GM12878 (cell line): ENCODE data around the gene SLC6A16. TPM values are rescaled to one million over a fixed set of nuclear protein-coding genes. Genes with fewer than 3 reads are reported as not detected.
A peak's percentile ranks its signal among the peaks of the same experiment; 100 is the strongest.
"Not testable (repeated sequence)": the region's sequence is repeated elsewhere in the genome, so short reads cannot be mapped to it uniquely, and the experiment has no call there.

Experiments used
- ATAC-seq: fragments of 200-7000 bp; cut with Tn5 transposase; 3 replicates; pipeline ENCODE4 v1.9.1; 2020; ENCODE audit warnings: mild to moderate bottlenecking, moderate library complexity
- BruUV-seq: library from RNA; stranded (reverse); fragments of 400-500 nt; replicated peaks from 2 replicates; lab custom pipeline; 2021; lab: Mats Ljungman, UMichigan
- CTCF ChIA-PET: fragments of 300-600 bp; sonication (Branson Sonifier 250); formaldehyde crosslinking; extraction: SDS; loops from one replicate; lab custom pipeline; 2021; ENCODE audit warnings: inconsistent platforms; lab: Yijun Ruan, JAX
- POLR2A ChIA-PET: fragments of 350-600 bp; formaldehyde crosslinking; extraction: SDS; loops from one replicate; lab custom pipeline; 2021; ENCODE audit warnings: inconsistent platforms; lab: Charles Lee
- RAD21 ChIA-PET: fragments of 300-600 bp; sonication (Branson Sonifier 250); formaldehyde crosslinking; loops from one replicate; lab custom pipeline; 2023; ENCODE audit warnings: antibody characterized with exemption; ENCODE audit not compliant: unreplicated experiment; lab: Charles Lee
- SMC1A ChIA-PET: fragments of 300-600 bp; sonication (Branson Sonifier 250); formaldehyde crosslinking; loops from one replicate; lab custom pipeline; 2023; ENCODE audit not compliant: unreplicated experiment, uncharacterized antibody; lab: Charles Lee
- DNase-seq: peaks from one replicate; pipeline ENCODE4 v3.0.0-alpha.2; 2011; ENCODE audit warnings: low read depth, low spot score
- FAIRE-seq: peaks from 3 replicates; lab custom pipeline; 2011; peaks lifted over from hg19 to GRCh38; lab: Jason Lieb, UNC
- H2AFZ ChIP-seq: 2 replicates; pipeline ENCODE4 v1.6.0; 2011; ENCODE audit warnings: low read depth, low read length, control low read depth; ENCODE audit not compliant: control insufficient read depth
- H3K27ac ChIP-seq: 2 replicates; pipeline ENCODE4 v1.5.1; 2011; ENCODE audit warnings: control low read depth; ENCODE audit not compliant: control insufficient read depth, insufficient read depth
- H3K27me3 ChIP-seq, 2 experiments: replicated peaks in 1 of 2; 2 replicates each; pipeline versions ENCODE4 v1.6.0 to v1.6.1; 2011; ENCODE audit warnings: low read length in 1 of 2; ENCODE audit not compliant: control insufficient read depth in 2 of 2, insufficient read depth in 2 of 2
- H3K36me3 ChIP-seq, 2 experiments: 2 replicates each; pipeline ENCODE4 v1.5.1; 2011; ENCODE audit warnings: low read length in 1 of 2; ENCODE audit not compliant: control insufficient read depth in 2 of 2, insufficient read depth in 2 of 2
- H3K4me1 ChIP-seq: 2 replicates; pipeline ENCODE4 v1.6.1; 2011; ENCODE audit warnings: mild to moderate bottlenecking, low read length, moderate library complexity, mixed read lengths; ENCODE audit not compliant: control insufficient read depth, insufficient read depth
- H3K4me2 ChIP-seq: 2 replicates; pipeline ENCODE4 v1.6.0; 2011; ENCODE audit warnings: control low read depth; ENCODE audit not compliant: control insufficient read depth, insufficient read depth
- H3K4me3 ChIP-seq: fragments of 200-600 bp; sonication (generic); 2 replicates; pipeline ENCODE4 v1.5.1; 2016
- H3K79me2 ChIP-seq: 2 replicates; pipeline ENCODE4 v1.6.0; 2011; ENCODE audit warnings: low read length; ENCODE audit not compliant: control insufficient read depth, insufficient read depth
- H3K9ac ChIP-seq: 2 replicates; pipeline ENCODE4 v1.8.0; 2011; ENCODE audit warnings: low read length, control low read depth, mixed read lengths; ENCODE audit not compliant: control insufficient read depth, insufficient read depth
- H3K9me3 ChIP-seq: replicated peaks from 3 replicates; pipeline ENCODE4 v1.5.1; 2011; ENCODE audit warnings: mild to moderate bottlenecking, low read length; ENCODE audit not compliant: control insufficient read depth, insufficient read depth
- H4K20me1 ChIP-seq: 2 replicates; pipeline ENCODE4 v1.6.0; 2011; ENCODE audit not compliant: control insufficient read depth, insufficient read depth
- FOS ChIP-seq: IDR thresholded peaks from 3 replicates; pipeline ENCODE4 v1.6.1; 2011; ENCODE audit warnings: borderline replicate concordance; ENCODE audit not compliant: insufficient read length; ENCODE audit errors: extremely low read depth
- HCFC1 ChIP-seq: fragments of 150-350 bp; IDR thresholded peaks from 2 replicates; pipeline ENCODE4 v1.6.1; 2014; ENCODE audit warnings: low read length
- HDGF ChIP-seq: fragments of 450-650 bp; IDR thresholded peaks from 2 replicates; pipeline ENCODE4 v1.6.1; 2016; ENCODE audit warnings: antibody characterized with exemption
- HSF1 ChIP-seq: fragments of 150-350 bp; IDR thresholded peaks from 2 replicates; pipeline ENCODE4 v1.6.1; 2014; ENCODE audit warnings: mild to moderate bottlenecking, low read depth, low read length
- POLR2AphosphoS2 ChIP-seq: IDR thresholded peaks from 2 replicates; pipeline ENCODE4 v1.6.1; 2011; ENCODE audit warnings: low read depth, mild to moderate bottlenecking, low read length, improper control_type of control experiment, moderate library complexity
- RAD51 ChIP-seq: fragments of 450-650 bp; IDR thresholded peaks from 2 replicates; pipeline ENCODE4 v1.6.1; 2016; ENCODE audit warnings: moderate library complexity, mild to moderate bottlenecking, inconsistent platforms
- YY1 ChIP-seq: IDR thresholded peaks from 2 replicates; pipeline ENCODE4 v1.6.1; 2011; ENCODE audit warnings: low read depth, mild to moderate bottlenecking, low read length
- WGBS: methylation state at CpG from one replicate; pipeline ENCODE4 v1.1.6; 2016; ENCODE audit warnings: low lambda C conversion rate; ENCODE audit not compliant: insufficient replicate concordance, insufficient coverage; ENCODE audit errors: missing lambda C conversion rate; 5-methylcytosine and 5-hydroxymethylcytosine counted together
- in situ Hi-C: fragments of 300-500 bp; cut with MboI; formaldehyde crosslinking; loops from 9 replicates; pipeline ENCODE4 v1.14.3; 2018; ENCODE audit warnings: mixed read lengths
- intact Hi-C: fragments of 100-400 bp; cut with micrococcal nuclease; formaldehyde crosslinking; loops from one replicate; pipeline ENCODE4 v1.14.2; 2022; ENCODE audit not compliant: unreplicated experiment
- polyA plus RNA-seq, 11 experiments: library from polyadenylated mRNA; depleted of rRNA in 4 of 11; unstranded in 6 of 11; stranded (reverse) in 5 of 11; fragments of >200 nt; fragmentation: Nextera tagmentation in 4 of 11; fragmentation: Illumina TruSeq in 1 of 11; extraction: Ambion mirVana in 4 of 11; extraction: Trizol in 1 of 11; gene quantifications; 1 replicate in 1 of 11; 2 replicates in 10 of 11; pipeline versions ENCODE4 v1.2.1 to v1.2.3, GENCODE V29; 2011 to 2016; ENCODE audit warnings: inconsistent platforms in 2 of 11, missing spikeins in 2 of 11, low read depth in 1 of 11
- total RNA-seq, 4 experiments: library from RNA; depleted of rRNA in 3 of 4; stranded (reverse); fragments of >200 nt in 3 of 4; fragmentation: Illumina TruSeq in 1 of 4; extraction: Trizol in 1 of 4; gene quantifications; 2 replicates each; pipeline versions ENCODE4 v1.2.1 to v1.2.3, GENCODE V29; 2013 to 2021
- TF ChIP-seq, protein P1 (sequence below): IDR thresholded peaks from 2 replicates; pipeline ENCODE4 v1.6.1; 2011; ENCODE audit warnings: borderline replicate concordance, low read depth, mild to moderate bottlenecking, moderate library complexity, mixed read lengths, low read length; ENCODE audit not compliant: insufficient read depth; ENCODE audit errors: extremely low read length
- TF ChIP-seq, protein P2 (sequence below): fragments of 450-650 bp; IDR thresholded peaks from 2 replicates; pipeline ENCODE4 v1.6.1; 2017; ENCODE audit warnings: low read depth, mild to moderate bottlenecking, moderate library complexity

Gene SLC6A16
- total and polyA plus RNA-seq, 10 of the 15 experiments (the other 5 are each of a cell fraction or from before 2014, with no cell fraction given), result 0.23 to 3.2 (median 0.54) TPM

GRCh38 chr19:49332691-49333417 lies 7.9 kb upstream of the SLC6A16 start:
- DNase-seq, FAIRE-seq, H3K36me3 ChIP-seq, in situ Hi-C loops, H3K27me3 ChIP-seq, BruUV-seq, H3K9me3 ChIP-seq, ATAC-seq, H2AFZ ChIP-seq, H4K20me1 ChIP-seq: not testable (repeated sequence)
- 58% methylated on average over 13 of the region's 13 CpGs for WGBS
- CTCF ChIA-PET, result interaction anchor here (1.0 to 3.9 kb wide), 4 partner anchors 11 to 138 kb away, joined by 3 to 22 read pairs (median 4); no protein-coding TSS in a partner anchor
- H3K9ac ChIP-seq, result peak overlapping the region; percentile 61; the same call in 1 of the 2 replicates
- 0 out of 2 replicates have a peak, but pooled peaks have one; percentile 16 for TF ChIP-seq HDGF
- intact Hi-C loops, result loop anchor here (5.0 kb wide), 2 partner anchors 119 to 139 kb away; partner anchors contain the start of genes ALDH16A1, FLT3LG and PIH1D1
- peaks cover 71% of the 10 kb centered on the region for H3K4me1 ChIP-seq
- POLR2A ChIA-PET, result interaction anchor here (0.6 to 2.1 kb wide), 7 partner anchors 9 to 434 kb away, joined by 3 to 16 read pairs (median 3); partner anchors contain the start of genes ALDH16A1, AP2A1, GYS1 and PIH1D1
- peak overlapping the region; percentile 99 for H3K4me2 ChIP-seq
- peaks cover 35% of the 10 kb centered on the region for H3K79me2 ChIP-seq
- H3K27ac ChIP-seq, result peak overlapping the region; percentile 98
- peak overlapping the region; percentile 39; the same call in 1 of the 2 replicates for H3K4me3 ChIP-seq
- SMC1A ChIA-PET, result interaction anchor here (1.4 to 2.1 kb wide), 5 partner anchors 8 to 118 kb away, joined by 3 to 11 read pairs (median 4); partner anchors contain the start of gene PIH1D1
- RAD21 ChIA-PET, result interaction anchor here (1.3 to 1.8 kb wide), 3 partner anchors 10 to 137 kb away, joined by 3 to 5 read pairs (median 4); no protein-coding TSS in a partner anchor

DNA sequence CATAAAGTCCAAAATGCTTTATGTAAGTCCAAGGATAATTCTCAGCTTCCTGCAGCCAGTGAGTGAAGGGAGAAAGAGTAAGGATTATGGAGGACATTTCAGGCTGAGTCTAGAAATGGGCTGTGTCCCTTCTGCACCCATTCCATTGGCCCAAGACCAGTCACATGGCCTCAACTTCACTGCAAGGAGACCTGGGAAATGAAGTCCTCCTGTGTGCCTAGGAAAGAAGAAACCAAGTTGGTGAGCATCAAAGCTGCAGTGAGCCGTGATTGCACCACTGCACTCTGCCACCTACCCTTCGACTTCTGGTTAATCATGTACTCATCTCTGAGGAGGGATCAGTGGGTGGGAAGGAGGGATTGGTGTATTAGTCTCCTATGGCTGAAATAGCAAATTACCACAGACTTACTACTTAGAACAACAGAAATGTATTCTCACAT lies 6.6 kb upstream of the SLC6A16 start:
- RAD21 ChIA-PET, result interaction anchor here (0.9 to 2.1 kb wide), 8 partner anchors 9 to 435 kb away, joined by 3 to 13 read pairs (median 4); partner anchors contain the start of genes ALDH16A1 and AP2A1
- Histone ChIP-seq H3K36me3 (no peaks in the 10 kb centered on the region), H4K20me1 (no peaks in the 10 kb centered on the region), H3K4me1 (peaks cover 79% of the 10 kb centered on the region), H3K9me3 (no peaks in the 10 kb centered on the region; the same call in 2 of the 3 replicates), H2AFZ (peak overlapping the region; percentile 68), H3K4me3 (peak overlapping the region; percentile 50), H3K4me2 (peak overlapping the region; percentile 87), H3K9ac (no peak overlapping the region), H3K27ac (peak overlapping the region; percentile 87), H3K79me2 (peaks cover 24% of the 10 kb centered on the region), H3K27me3 (no peaks in the 10 kb centered on the region)
- FAIRE-seq (peak; percentile 72), DNase-seq (peak; percentile 81), ATAC-seq (peak; percentile 71)
- SMC1A ChIA-PET, result interaction anchor here (0.8 to 2.1 kb wide), 7 partner anchors 9 to 75 kb away, joined by 3 to 11 read pairs (median 3); no protein-coding TSS in a partner anchor
- CTCF ChIA-PET, result interaction anchor here (1.2 to 3.9 kb wide), 7 partner anchors 9 to 215 kb away, joined by 3 to 22 read pairs (median 7); no protein-coding TSS in a partner anchor
- in situ Hi-C loops, result no loop called here
- WGBS, result 2% methylated on average over 2 of the region's 2 CpGs
- POLR2A ChIA-PET, result interaction anchor here (0.6 to 4.5 kb wide), 6 partner anchors 8 to 121 kb away, joined by 3 to 44 read pairs (median 6); partner anchors contain the start of genes ALDH16A1 and PIH1D1
- intact Hi-C loops, result loop anchor here (5.0 kb wide), 2 partner anchors 121 to 141 kb away; partner anchors contain the start of genes ALDH16A1, FLT3LG and PIH1D1
- BruUV-seq, result no TSS peak
- TF ChIP-seq YY1, result peak; percentile 87
- peak; percentile 95 for TF ChIP-seq RAD51
- TF ChIP-seq, protein P1, sequence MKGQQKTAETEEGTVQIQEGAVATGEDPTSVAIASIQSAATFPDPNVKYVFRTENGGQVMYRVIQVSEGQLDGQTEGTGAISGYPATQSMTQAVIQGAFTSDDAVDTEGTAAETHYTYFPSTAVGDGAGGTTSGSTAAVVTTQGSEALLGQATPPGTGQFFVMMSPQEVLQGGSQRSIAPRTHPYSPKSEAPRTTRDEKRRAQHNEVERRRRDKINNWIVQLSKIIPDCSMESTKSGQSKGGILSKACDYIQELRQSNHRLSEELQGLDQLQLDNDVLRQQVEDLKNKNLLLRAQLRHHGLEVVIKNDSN, result peak; percentile 93
- peak; percentile 91 for TF ChIP-seq HCFC1
- TF ChIP-seq HSF1, result no peak
- TF ChIP-seq FOS, result no peak
- TF ChIP-seq POLR2AphosphoS2, result no peak
- TF ChIP-seq, protein P2, sequence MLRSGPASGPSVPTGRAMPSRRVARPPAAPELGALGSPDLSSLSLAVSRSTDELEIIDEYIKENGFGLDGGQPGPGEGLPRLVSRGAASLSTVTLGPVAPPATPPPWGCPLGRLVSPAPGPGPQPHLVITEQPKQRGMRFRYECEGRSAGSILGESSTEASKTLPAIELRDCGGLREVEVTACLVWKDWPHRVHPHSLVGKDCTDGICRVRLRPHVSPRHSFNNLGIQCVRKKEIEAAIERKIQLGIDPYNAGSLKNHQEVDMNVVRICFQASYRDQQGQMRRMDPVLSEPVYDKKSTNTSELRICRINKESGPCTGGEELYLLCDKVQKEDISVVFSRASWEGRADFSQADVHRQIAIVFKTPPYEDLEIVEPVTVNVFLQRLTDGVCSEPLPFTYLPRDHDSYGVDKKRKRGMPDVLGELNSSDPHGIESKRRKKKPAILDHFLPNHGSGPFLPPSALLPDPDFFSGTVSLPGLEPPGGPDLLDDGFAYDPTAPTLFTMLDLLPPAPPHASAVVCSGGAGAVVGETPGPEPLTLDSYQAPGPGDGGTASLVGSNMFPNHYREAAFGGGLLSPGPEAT, result peak; percentile 40; the same call in 1 of the 2 replicates
